Measurements from ENCODE around the gene RNF214. TPM values are rescaled to one million over a fixed set of nuclear protein-coding genes. Genes with fewer than 3 reads are reported as not detected.

Gene RNF214
- total and polyA plus RNA-seq, 2 of the 13 experiments (the other 11 are each of a cell fraction or from before 2014, with no cell fraction given), result 10.7 to 12.6 TPM

DNA sequence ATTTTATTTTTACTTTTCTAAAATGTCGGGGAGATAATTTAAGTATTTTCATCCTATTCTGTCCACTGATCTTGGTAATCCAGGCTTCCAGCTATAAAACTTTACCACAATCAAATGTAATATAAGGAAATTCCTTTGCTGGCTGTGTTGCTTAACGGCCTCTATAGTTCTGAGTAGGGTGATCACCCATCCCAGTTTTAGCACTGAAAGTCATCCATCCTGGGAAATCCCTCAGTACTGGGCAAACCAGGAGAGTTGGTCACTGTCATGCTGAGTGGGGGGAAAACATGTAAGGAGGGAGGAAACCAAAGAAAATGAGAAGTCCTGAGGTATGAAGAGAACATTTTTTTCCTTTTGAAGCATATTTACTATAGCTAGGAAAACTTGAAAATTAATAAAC is 45.9 kb downstream of the RNF214 start:
- POLR2A ChIA-PET, result no interaction called here

GRCh38 chr11:117279711-117280376 is 47.4 kb downstream of the RNF214 start:
- 97% methylated on average over 4 of the region's 4 CpGs for WGBS (ENCODE audit: low lambda C conversion rate)
- Histone ChIP-seq H3K9ac (ENCODE audit: insufficient read depth, low read depth, low read length) (no peak overlapping the region), H2AFZ (ENCODE audit: low read length) (no peak overlapping the region), H3K79me2 (ENCODE audit: insufficient read depth, low read length) (no peaks in the 10 kb centered on the region), H3K27ac (ENCODE audit: extremely low read length, insufficient read depth, low read length) (no peak overlapping the region), H4K20me1 (ENCODE audit: insufficient read depth, low read length) (no peaks in the 10 kb centered on the region), H3K36me3 (replicated peaks in 1 of 2; ENCODE audit: control insufficient read depth in 1 of 2, insufficient read depth in 2 of 2, low read length in 2 of 2) (peaks cover 6 to 31% of the 10 kb centered on the region in 2 experiments), H3K4me1 (ENCODE audit: insufficient read depth, low read length) (peaks cover 8% of the 10 kb centered on the region), H3K27me3 (ENCODE audit: control insufficient read depth in 1 of 2, insufficient read depth in 2 of 2, low read length in 2 of 2) (no peaks in the 10 kb centered on the region), H3K9me3 (ENCODE audit: low read length) (no peaks in the 10 kb centered on the region), H3K4me2 (ENCODE audit: low read depth, low read length) (no peak overlapping the region), H3K4me3 (replicated peaks in 1 of 3; ENCODE audit: insufficient read depth in 1 of 3, low read depth in 2 of 3, low read length in 3 of 3) (no peak overlapping the region)
- ATAC-seq (no peak), FAIRE-seq (no peak), DNase-seq (ENCODE audit: low spot score) (no peak)
- no TSS peak for BruUV-seq (replicated peaks)
- intact Hi-C loops (cut with micrococcal nuclease; ENCODE audit: unreplicated experiment) (no loop called here), in situ Hi-C loops (cut with HindIII; ENCODE audit: extremely low pct_ligation_motif_present, low pct_unique_long_range_greater_than_20kb) (no loop called here)
- ChIA-PET CTCF (ENCODE audit: low intra/inter-chr PET ratio, low total read pairs) (no interaction called here), POLR2A (no interaction called here)
- TF ChIP-seq BRD4 (CRISPR knock-in tag; IDR thresholded peaks at IDR 0.05), result no peak

More for the DNA sequence above, 45.9 kb downstream of the RNF214 start:
- CTCF ChIA-PET (ENCODE audit: low intra/inter-chr PET ratio, low total read pairs), result no interaction called here
- H3K79me2 ChIP-seq (ENCODE audit: insufficient read depth, low read length), result no peaks in the 10 kb centered on the region
- no peak overlapping the region for H3K4me2 ChIP-seq (ENCODE audit: low read depth, low read length)
- H2AFZ ChIP-seq (ENCODE audit: low read length), result no peak overlapping the region
- in situ Hi-C loops (cut with HindIII; ENCODE audit: extremely low pct_ligation_motif_present, low pct_unique_long_range_greater_than_20kb), result no loop called here
- H3K4me3 ChIP-seq (replicated peaks in 1 of 3; ENCODE audit: insufficient read depth in 1 of 3, low read depth in 2 of 3, low read length in 3 of 3), result no peak overlapping the region
- no peak overlapping the region for H3K9ac ChIP-seq (ENCODE audit: insufficient read depth, low read depth, low read length)
- ATAC-seq (no peak), DNase-seq (ENCODE audit: low spot score) (no peak), FAIRE-seq (no peak)
- H3K36me3 ChIP-seq (replicated peaks in 1 of 2; ENCODE audit: control insufficient read depth in 1 of 2, insufficient read depth in 2 of 2, low read length in 2 of 2), result peaks cover 5 to 34% of the 10 kb centered on the region in 2 experiments
- 97% methylated on average over 2 of the region's 2 CpGs for WGBS (ENCODE audit: low lambda C conversion rate)
- intact Hi-C loops (cut with micrococcal nuclease; ENCODE audit: unreplicated experiment), result no loop called here
- H3K4me1 ChIP-seq (ENCODE audit: insufficient read depth, low read length), result peaks cover 8% of the 10 kb centered on the region
- H3K27ac ChIP-seq (ENCODE audit: extremely low read length, insufficient read depth, low read length), result no peak overlapping the region
- BruUV-seq (replicated peaks), result no TSS peak
- TF ChIP-seq ZNF143 (CRISPR knock-in tag; IDR thresholded peaks at IDR 0.05), result no peak
- no peak for TF ChIP-seq PHF21A (CRISPR knock-in tag; IDR thresholded peaks at IDR 0.05)
- no peaks in the 10 kb centered on the region for H3K9me3 ChIP-seq (ENCODE audit: low read length)
- H4K20me1 ChIP-seq (ENCODE audit: insufficient read depth, low read length), result no peaks in the 10 kb centered on the region
- no peaks in the 10 kb centered on the region for H3K27me3 ChIP-seq (ENCODE audit: control insufficient read depth in 1 of 2, insufficient read depth in 2 of 2, low read length in 2 of 2)

All from HepG2 (cell line).